B cell (primary cell): ENCODE results near the gene GABRR2. TPM values are rescaled to one million over a fixed set of nuclear protein-coding genes. Genes with fewer than 3 reads are reported as not detected.

Experiments
- ATAC-seq: fragments of 200-7000 bp; cut with Tn5 transposase; one replicate; pipeline ENCODE4 v1.10.0; 2021; ENCODE audit warnings: low read depth, mild to moderate bottlenecking, moderate number of reproducible peaks, moderate library complexity
- CTCF ChIA-PET: fragments of 350-600 bp; sonication (Branson Sonifier 250); formaldehyde crosslinking; loops from one replicate; lab custom pipeline; 2021; ENCODE audit warnings: antibody characterized with exemption, inconsistent platforms; lab: Charles Lee
- POLR2A ChIA-PET: fragments of 350-600 bp; sonication (Branson Sonifier 250); formaldehyde crosslinking; loops from one replicate; lab custom pipeline; 2021; ENCODE audit warnings: antibody characterized with exemption; lab: Charles Lee
- DNase-seq: peaks from one replicate; pipeline ENCODE4 v3.0.0; 2013
- H2AFZ ChIP-seq: 2 replicates; pipeline ENCODE4 v1.6.1; 2012; ENCODE audit warnings: mild to moderate bottlenecking, low read depth, low read length; ENCODE audit not compliant: insufficient read depth, poor library complexity, severe bottlenecking
- H3K27ac ChIP-seq, 2 donors: 1 replicate in 1 of 2; 2 replicates in 1 of 2; pipeline ENCODE4 v1.5.1; 2012 to 2013; ENCODE audit warnings: low read length in 2 of 2, mild to moderate bottlenecking in 2 of 2, moderate library complexity in 1 of 2
- H3K27me3 ChIP-seq, 4 experiments: fragments of 200-600 bp in 1 of 4; sonication (generic) in 1 of 4; replicated peaks in 1 of 4; 1 replicate in 2 of 4; 2 replicates in 2 of 4; pipeline versions ENCODE4 v1.6.1 to v1.7.0; 2013 to 2016; ENCODE audit warnings: low read length in 3 of 4, mild to moderate bottlenecking in 2 of 4, mixed read lengths in 1 of 4, moderate library complexity in 1 of 4; ENCODE audit not compliant: insufficient read depth in 4 of 4, control insufficient read depth in 3 of 4; ENCODE audit errors: control extremely low read depth in 1 of 4
- H3K36me3 ChIP-seq, 2 experiments: replicated peaks in 1 of 2; 1 replicate in 1 of 2; 2 replicates in 1 of 2; pipeline versions ENCODE4 v1.6.1 to v1.7.1; 2013; ENCODE audit warnings: low read length in 1 of 2; ENCODE audit not compliant: insufficient read depth in 2 of 2, control insufficient read depth in 1 of 2; ENCODE audit errors: control extremely low read depth in 1 of 2, extremely low read depth in 1 of 2
- H3K4me1 ChIP-seq, 2 donors: fragments of 200-600 bp in 1 of 2; sonication (generic) in 1 of 2; 1 replicate in 1 of 2; 2 replicates in 1 of 2; pipeline versions ENCODE4 v1.5.1 to v1.6.1; 2013 to 2017; ENCODE audit warnings: low read length in 2 of 2; ENCODE audit not compliant: control insufficient read depth in 2 of 2, insufficient read depth in 2 of 2
- H3K4me2 ChIP-seq: replicated peaks from 2 replicates; pipeline ENCODE3; 2012; ENCODE audit warnings: mild to moderate bottlenecking, low read depth, low read length; ENCODE audit not compliant: poor library complexity, severe bottlenecking
- H3K4me3 ChIP-seq, 5 experiments: fragments of 200-600 bp in 1 of 5; sonication (generic) in 1 of 5; 1 replicate in 3 of 5; 2 replicates in 2 of 5; pipeline versions ENCODE4 v1.5.1 to v1.7.0; 2011 to 2016; ENCODE audit warnings: low read length in 4 of 5, mild to moderate bottlenecking in 4 of 5, low read depth in 2 of 5, control low read depth in 1 of 5, moderate library complexity in 1 of 5; ENCODE audit not compliant: insufficient read depth in 1 of 5; ENCODE audit errors: control extremely low read depth in 1 of 5, extremely low read depth in 1 of 5
- H3K79me2 ChIP-seq: fragments of 200-600 bp; sonication (generic); one replicate; pipeline ENCODE4 v1.6.0; 2016; ENCODE audit warnings: low read length; ENCODE audit not compliant: control insufficient read depth, insufficient read depth
- H3K9ac ChIP-seq: fragments of 200-600 bp; sonication (generic); 2 replicates; pipeline ENCODE4 v1.6.1; 2017; ENCODE audit warnings: mild to moderate bottlenecking, low read length, moderate library complexity
- H3K9me3 ChIP-seq, 3 donors: one replicate each; pipeline versions ENCODE4 v1.6.1 to v1.7.1; 2013; ENCODE audit warnings: low read length in 2 of 3; ENCODE audit not compliant: control insufficient read depth in 2 of 3, insufficient read depth in 1 of 3; ENCODE audit errors: control extremely low read depth in 1 of 3
- H4K20me1 ChIP-seq: 2 replicates; pipeline ENCODE4 v1.6.0; 2012; ENCODE audit warnings: mild to moderate bottlenecking, low read length; ENCODE audit not compliant: insufficient read depth, control insufficient read depth, poor library complexity, severe bottlenecking
- H3K27ac Mint-ChIP-seq: one replicate; pipeline ENCODE4 v1.8.0; 2021; ENCODE audit warnings: mixed read lengths
- H3K27me3 Mint-ChIP-seq: one replicate; pipeline ENCODE4 v1.8.0; 2021; ENCODE audit warnings: mixed read lengths
- H3K4me1 Mint-ChIP-seq: one replicate; pipeline ENCODE4 v1.8.0; 2021; ENCODE audit warnings: mixed read lengths
- H3K4me3 Mint-ChIP-seq: one replicate; pipeline ENCODE4 v1.8.0; 2021; ENCODE audit warnings: mixed read lengths
- H3K9me3 Mint-ChIP-seq: one replicate; pipeline ENCODE4 v1.8.0; 2022; ENCODE audit warnings: mixed read lengths; ENCODE audit not compliant: insufficient read depth
- EZH2 ChIP-seq: IDR thresholded peaks from 2 replicates; pipeline ENCODE4 v1.6.1; 2012; ENCODE audit warnings: borderline replicate concordance, low read depth, mild to moderate bottlenecking, moderate library complexity, low read length; ENCODE audit not compliant: insufficient read depth, poor library complexity, severe bottlenecking
- WGBS: methylation state at CpG from one replicate; pipeline ENCODE4 v1.1.5; 2013; ENCODE audit warnings: missing lambda C conversion rate; ENCODE audit not compliant: insufficient coverage; 5-methylcytosine and 5-hydroxymethylcytosine counted together
- intact Hi-C: fragments of 100-400 bp; cut with micrococcal nuclease; formaldehyde crosslinking; loops from one replicate; pipeline ENCODE4 v1.10.0; 2022
- polyA plus RNA-seq: library from polyadenylated mRNA; depleted of rRNA; stranded (reverse); fragments of >200 nt; gene quantifications from 2 replicates; pipeline ENCODE4 v1.2.3, GENCODE V29; 2012
- total RNA-seq, 2 donors: library from RNA; stranded (reverse); fragments of 120-200 nt in 1 of 2; gene quantifications; 1 replicate in 1 of 2; 2 replicates in 1 of 2; pipeline versions ENCODE4 v1.2.3 to v1.2.4, GENCODE V29; 2013 to 2022
- TF ChIP-seq, protein P1 (sequence below): fragments of 200-600 bp; IDR thresholded peaks from one replicate; pipeline ENCODE4 v1.8.0; 2022; ENCODE audit warnings: antibody characterized with exemption, mild to moderate bottlenecking

Gene GABRR2
- total and polyA plus RNA-seq, 2 donors (not counting 1 experiment from before 2014, with no cell fraction given), result 0.59 to 4.7 TPM

DNA sequence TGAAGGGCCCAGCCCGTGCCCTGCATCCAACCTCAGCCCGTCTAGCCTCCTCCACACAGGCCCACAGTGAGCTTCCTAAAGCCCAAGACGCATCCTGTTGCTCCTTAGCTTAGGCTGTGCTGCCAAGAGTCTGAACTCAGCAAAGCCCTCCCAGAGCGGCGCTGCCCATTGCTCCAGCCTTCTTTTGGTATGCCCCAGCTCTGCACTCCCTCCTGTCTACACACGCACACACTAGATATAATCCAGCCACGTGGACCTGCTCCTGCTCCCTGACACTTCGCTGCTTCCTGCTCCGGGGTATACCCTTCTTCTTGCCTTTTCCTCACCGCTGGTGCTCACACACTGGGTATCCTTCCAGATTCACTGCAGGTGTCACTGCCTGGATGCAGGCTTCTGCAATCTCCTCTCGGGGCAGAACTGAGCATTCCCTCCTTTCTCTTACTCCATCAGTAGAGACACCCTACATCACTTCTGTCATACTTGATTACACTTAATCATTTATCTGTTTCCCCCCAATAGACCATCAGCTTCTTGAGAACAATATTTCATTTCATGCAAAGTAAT is 23.8 kb downstream of the GABRR2 start:
- ChIA-PET POLR2A (no interaction called here), CTCF (no interaction called here)
- H3K27me3 ChIP-seq, result no peaks in the 10 kb centered on the region
- ATAC-seq (no peak), DNase-seq (no peak)
- TF ChIP-seq, protein P1, sequence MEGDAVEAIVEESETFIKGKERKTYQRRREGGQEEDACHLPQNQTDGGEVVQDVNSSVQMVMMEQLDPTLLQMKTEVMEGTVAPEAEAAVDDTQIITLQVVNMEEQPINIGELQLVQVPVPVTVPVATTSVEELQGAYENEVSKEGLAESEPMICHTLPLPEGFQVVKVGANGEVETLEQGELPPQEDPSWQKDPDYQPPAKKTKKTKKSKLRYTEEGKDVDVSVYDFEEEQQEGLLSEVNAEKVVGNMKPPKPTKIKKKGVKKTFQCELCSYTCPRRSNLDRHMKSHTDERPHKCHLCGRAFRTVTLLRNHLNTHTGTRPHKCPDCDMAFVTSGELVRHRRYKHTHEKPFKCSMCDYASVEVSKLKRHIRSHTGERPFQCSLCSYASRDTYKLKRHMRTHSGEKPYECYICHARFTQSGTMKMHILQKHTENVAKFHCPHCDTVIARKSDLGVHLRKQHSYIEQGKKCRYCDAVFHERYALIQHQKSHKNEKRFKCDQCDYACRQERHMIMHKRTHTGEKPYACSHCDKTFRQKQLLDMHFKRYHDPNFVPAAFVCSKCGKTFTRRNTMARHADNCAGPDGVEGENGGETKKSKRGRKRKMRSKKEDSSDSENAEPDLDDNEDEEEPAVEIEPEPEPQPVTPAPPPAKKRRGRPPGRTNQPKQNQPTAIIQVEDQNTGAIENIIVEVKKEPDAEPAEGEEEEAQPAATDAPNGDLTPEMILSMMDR, result no peak
- TF ChIP-seq EZH2, result no peak
- no peaks in the 10 kb centered on the region for H3K9me3 Mint-ChIP-seq
- no peak overlapping the region for H3K27ac ChIP-seq
- H2AFZ ChIP-seq, result no peak overlapping the region
- H3K9ac ChIP-seq, result no peak overlapping the region
- H3K9me3 ChIP-seq, result peaks cover 0 to 17% (median 0%) of the 10 kb centered on the region in 3 donors
- 95% methylated on average over 11 of the region's 11 CpGs for whole genome bisulfite sequencing
- H3K4me1 Mint-ChIP-seq, result no peaks in the 10 kb centered on the region
- no peak overlapping the region for H3K4me3 ChIP-seq
- H3K4me3 Mint-ChIP-seq, result no peak overlapping the region
- intact Hi-C loops, result no loop called here
- no peak overlapping the region for H3K27ac Mint-ChIP-seq
- no peaks in the 10 kb centered on the region for H3K36me3 ChIP-seq
- H3K79me2 ChIP-seq, result no peaks in the 10 kb centered on the region
- no peak overlapping the region for H3K4me2 ChIP-seq
- H4K20me1 ChIP-seq, result no peaks in the 10 kb centered on the region
- no peaks in the 10 kb centered on the region for H3K27me3 Mint-ChIP-seq
- H3K4me1 ChIP-seq, result no peaks in the 10 kb centered on the region

DNA sequence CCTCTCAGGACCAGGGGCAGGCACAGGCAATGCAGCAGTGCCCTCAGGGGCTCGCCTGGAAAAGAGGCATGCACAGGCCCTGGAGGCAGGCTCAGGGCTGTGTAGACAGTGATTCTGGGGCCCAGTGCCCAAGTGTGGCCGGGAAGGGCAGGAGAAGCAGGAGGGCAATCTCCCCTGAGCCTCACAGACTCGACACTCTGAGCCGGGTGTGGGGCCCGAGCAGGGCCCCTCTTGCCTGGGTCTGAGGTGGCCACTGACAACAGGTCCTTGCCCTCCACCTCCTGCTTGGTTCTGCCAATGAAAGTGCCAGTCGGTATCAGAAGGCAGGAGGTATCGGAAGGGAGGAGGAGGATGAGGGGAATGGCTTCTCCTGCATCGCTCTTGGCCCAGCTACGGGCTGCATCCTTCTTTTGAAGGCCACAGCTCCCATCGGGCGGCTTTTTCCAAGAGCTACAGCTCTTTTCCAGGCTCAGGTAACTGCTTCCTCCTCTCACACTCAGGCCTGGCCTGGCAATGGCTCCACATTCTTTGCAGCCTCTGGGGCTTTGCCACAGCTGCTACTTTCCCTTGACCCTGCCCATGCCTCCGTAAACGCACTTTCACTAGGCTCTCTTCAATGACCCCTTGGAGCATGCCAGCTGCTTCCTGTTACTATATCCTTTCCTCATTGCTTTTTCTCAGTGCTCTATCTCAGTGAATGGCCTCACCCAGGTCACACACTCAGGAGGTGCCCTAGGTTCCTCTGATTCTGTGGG is 24.5 kb downstream of the GABRR2 start:
- Histone ChIP-seq H3K36me3 (no peaks in the 10 kb centered on the region), H4K20me1 (no peaks in the 10 kb centered on the region), H3K4me2 (no peak overlapping the region), H3K27ac (no peak overlapping the region), H3K79me2 (no peaks in the 10 kb centered on the region), H3K4me3 (no peak overlapping the region), H3K4me1 (no peaks in the 10 kb centered on the region), H3K9me3 (peaks cover 0 to 17% (median 0%) of the 10 kb centered on the region in 3 donors), H3K27me3 (no peaks in the 10 kb centered on the region), H2AFZ (no peak overlapping the region), H3K9ac (no peak overlapping the region)
- TF ChIP-seq, protein P1, result no peak
- TF ChIP-seq EZH2, result no peak
- 93% methylated on average over 13 of the region's 13 CpGs for WGBS
- DNase-seq (no peak), ATAC-seq (no peak)
- CTCF ChIA-PET, result interaction anchor here (0.8 kb wide), 1 partner anchor 8 kb away, joined by 3 read pairs; no protein-coding TSS in a partner anchor
- Mint-ChIP-seq H3K27ac (no peak overlapping the region), H3K27me3 (no peaks in the 10 kb centered on the region), H3K9me3 (no peaks in the 10 kb centered on the region), H3K4me3 (no peak overlapping the region), H3K4me1 (no peaks in the 10 kb centered on the region)
- POLR2A ChIA-PET, result no interaction called here
- intact Hi-C loops, result no loop called here
